ENCODE measurements around the gene PTRH2. TPM values are rescaled to one million over a fixed set of nuclear protein-coding genes. Genes with fewer than 3 reads are reported as not detected.

The PTRH2 gene
- total and polyA plus RNA-seq, 4 donors, result 10.5 to 66.0 (median 29.1) TPM

GRCh38 chr17:59671386-59671785 lies 35.8 kb downstream of the PTRH2 start:
- Histone ChIP-seq H3K27ac (ENCODE audit: low read depth in 1 of 2, low read length in 1 of 2) (no peak overlapping the region), H3K9ac (ENCODE audit: insufficient read depth in 1 of 2, low read length in 2 of 2) (no peak overlapping the region), H3K9me3 (ENCODE audit: control insufficient read depth in 4 of 4, insufficient read depth in 3 of 4, low read length in 3 of 4) (no peaks in the 10 kb centered on the region), H3K36me3 (ENCODE audit: control insufficient read depth in 4 of 4, insufficient read depth in 4 of 4, low read length in 4 of 4) (peaks cover 8 to 56% (median 26%) of the 10 kb centered on the region in 4 donors), H3K4me1 (ENCODE audit: control insufficient read depth in 5 of 5, insufficient read depth in 5 of 5, low read length in 5 of 5) (no peaks in the 10 kb centered on the region), H3K4me3 (no peak overlapping the region), H3K27me3 (ENCODE audit: control insufficient read depth in 3 of 3, insufficient read depth in 3 of 3, low read length in 2 of 3) (no peaks in the 10 kb centered on the region)
- ATAC-seq (ENCODE audit: insufficient read depth, low FRiP score) (no peak), DNase-seq (no peak)
- no peak for TF ChIP-seq CTCF (IDR thresholded peaks at IDR 0.05; ENCODE audit: control extremely low read depth, extremely low read depth)
- 96 to 100% methylated on average over 1 of the region's 1 CpG for WGBS, 2 donors

GRCh38 chr17:59669944-59670343 lies 37.3 kb downstream of the PTRH2 start:
- no peak overlapping the region for H3K9ac ChIP-seq (ENCODE audit: insufficient read depth in 1 of 2, low read length in 2 of 2)
- no peak for TF ChIP-seq CTCF (IDR thresholded peaks at IDR 0.05; ENCODE audit: control extremely low read depth, extremely low read depth)
- H3K27me3 ChIP-seq (ENCODE audit: control insufficient read depth in 3 of 3, insufficient read depth in 3 of 3, low read length in 2 of 3), result no peaks in the 10 kb centered on the region
- no peaks in the 10 kb centered on the region for H3K4me1 ChIP-seq (ENCODE audit: control insufficient read depth in 5 of 5, insufficient read depth in 5 of 5, low read length in 5 of 5)
- no peak for DNase-seq
- H3K27ac ChIP-seq (ENCODE audit: low read depth in 1 of 2, low read length in 1 of 2), result no peak overlapping the region
- no peaks in the 10 kb centered on the region for H3K9me3 ChIP-seq (ENCODE audit: control insufficient read depth in 4 of 4, insufficient read depth in 3 of 4, low read length in 3 of 4)
- peaks cover 12 to 54% (median 26%) of the 10 kb centered on the region in 4 donors for H3K36me3 ChIP-seq (ENCODE audit: control insufficient read depth in 4 of 4, insufficient read depth in 4 of 4, low read length in 4 of 4)
- ATAC-seq (ENCODE audit: insufficient read depth, low FRiP score), result no peak
- no peak overlapping the region for H3K4me3 ChIP-seq
- WGBS, 2 donors, result 97 to 100% methylated on average over 1 of the region's 1 CpG

- no peak for TF ChIP-seq CTCF (IDR thresholded peaks at IDR 0.05; ENCODE audit: control extremely low read depth, extremely low read depth)
- Histone ChIP-seq H3K27me3 (ENCODE audit: control insufficient read depth in 3 of 3, insufficient read depth in 3 of 3, low read length in 2 of 3) (no peaks in the 10 kb centered on the region), H3K36me3 (ENCODE audit: control insufficient read depth in 4 of 4, insufficient read depth in 4 of 4, low read length in 4 of 4) (peaks cover 15 to 54% (median 30%) of the 10 kb centered on the region in 4 donors), H3K4me3 (no peak overlapping the region), H3K27ac (ENCODE audit: low read depth in 1 of 2, low read length in 1 of 2) (no peak overlapping the region), H3K9ac (ENCODE audit: insufficient read depth in 1 of 2, low read length in 2 of 2) (no peak overlapping the region), H3K4me1 (ENCODE audit: control insufficient read depth in 5 of 5, insufficient read depth in 5 of 5, low read length in 5 of 5) (no peaks in the 10 kb centered on the region), H3K9me3 (ENCODE audit: control insufficient read depth in 4 of 4, insufficient read depth in 3 of 4, low read length in 3 of 4) (no peaks in the 10 kb centered on the region)
- 59 to 67% methylated on average over 1 of the region's 1 CpG for whole genome bisulfite sequencing, 2 donors
- DNase-seq, result no peak
- ATAC-seq (ENCODE audit: insufficient read depth, low FRiP score), result no peak
Observed at GRCh38 chr17:59669411-59669810, 37.8 kb downstream of the PTRH2 start.

GRCh38 chr17:59668816-59669215 lies 38.4 kb downstream of the PTRH2 start:
- ATAC-seq (ENCODE audit: insufficient read depth, low FRiP score) (no peak), DNase-seq (peak in 2 of 3 donors; percentile 6 to 32)
- Histone ChIP-seq H3K27me3 (ENCODE audit: control insufficient read depth in 3 of 3, insufficient read depth in 3 of 3, low read length in 2 of 3) (no peaks in the 10 kb centered on the region), H3K36me3 (ENCODE audit: control insufficient read depth in 4 of 4, insufficient read depth in 4 of 4, low read length in 4 of 4) (peaks cover 17 to 51% (median 31%) of the 10 kb centered on the region in 4 donors), H3K9me3 (ENCODE audit: control insufficient read depth in 4 of 4, insufficient read depth in 3 of 4, low read length in 3 of 4) (no peaks in the 10 kb centered on the region), H3K9ac (ENCODE audit: insufficient read depth in 1 of 2, low read length in 2 of 2) (no peak overlapping the region), H3K27ac (ENCODE audit: low read depth in 1 of 2, low read length in 1 of 2) (no peak overlapping the region), H3K4me3 (no peak overlapping the region), H3K4me1 (ENCODE audit: control insufficient read depth in 5 of 5, insufficient read depth in 5 of 5, low read length in 5 of 5) (no peaks in the 10 kb centered on the region)
- WGBS, 2 donors, result 24 to 41% methylated on average over 3 of the region's 3 CpGs
- no peak for TF ChIP-seq CTCF (IDR thresholded peaks at IDR 0.05; ENCODE audit: control extremely low read depth, extremely low read depth)
